GM18517 (cell line): ENCODE results near the gene GPR12.

Experiments
- ATAC-seq: cut with Tn5 transposase; IDR thresholded peaks from one replicate; pipeline ENCODE4 v1.9.1; 2021; ENCODE audit warnings: mild to moderate bottlenecking, moderate library complexity; ENCODE audit not compliant: unreplicated experiment

GPR12 gene

DNA sequence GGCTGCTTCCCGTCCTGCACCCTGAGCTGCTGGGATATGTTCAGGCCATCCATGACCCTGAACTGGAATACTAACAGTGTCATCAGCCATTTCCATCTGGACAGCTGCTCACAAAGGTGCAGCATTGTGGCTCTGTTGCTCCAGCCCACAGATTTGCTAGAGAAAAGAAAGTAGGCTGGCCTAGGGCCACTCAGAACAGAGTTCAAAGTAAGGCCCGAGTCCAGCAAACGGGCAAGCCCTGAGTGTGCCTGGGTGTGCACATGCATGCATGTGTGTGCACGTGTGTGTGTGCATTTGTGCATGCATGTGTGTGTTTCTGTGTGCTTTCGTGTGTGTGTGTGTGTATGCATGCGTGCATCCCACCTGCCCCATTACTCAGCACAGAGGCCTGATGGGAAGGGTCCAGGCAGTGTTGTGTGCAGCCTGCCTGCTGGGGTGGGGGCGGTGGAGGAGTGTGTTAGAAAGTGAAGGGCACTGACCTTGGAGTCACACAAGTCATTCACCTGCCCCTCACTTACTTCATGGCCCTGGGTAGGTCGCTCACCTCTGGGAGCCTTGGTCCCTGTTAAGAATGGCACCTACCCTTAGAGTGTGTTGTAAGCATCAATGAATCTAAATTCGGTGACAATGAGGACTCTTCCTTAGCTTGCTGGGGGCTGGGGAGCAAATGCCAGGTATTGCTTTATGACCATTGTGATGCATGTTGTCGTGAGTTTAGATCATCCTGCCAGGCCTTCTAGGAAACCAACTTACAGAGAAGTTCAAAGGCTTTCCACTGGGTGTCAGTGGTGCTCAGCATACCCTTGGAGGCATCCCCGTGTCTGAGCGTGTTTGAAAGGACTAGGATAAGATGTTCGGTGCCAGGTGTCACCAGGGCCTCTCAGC is 53.2 kb downstream of the GPR12 start:
- no peak for ATAC-seq

DNA sequence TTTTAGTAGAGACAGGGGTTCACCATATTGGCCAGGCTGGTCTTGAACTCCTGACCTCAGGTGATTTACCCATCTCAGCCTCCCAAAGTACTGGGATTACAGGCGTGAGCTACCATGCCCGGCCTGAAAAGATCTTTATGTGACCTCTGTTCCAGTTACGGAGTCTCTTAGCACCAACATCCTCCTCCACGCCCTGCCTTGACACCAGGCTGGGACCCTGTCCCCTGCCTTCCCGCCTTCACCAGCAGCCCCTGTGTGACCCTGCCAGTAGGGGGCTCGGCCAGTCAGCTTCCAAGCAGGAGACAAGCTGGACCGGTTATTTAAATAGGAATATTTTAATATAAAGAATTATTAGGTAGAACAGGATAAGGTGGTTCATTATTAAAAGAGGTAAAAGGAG is 54.2 kb downstream of the GPR12 start:
- no peak for ATAC-seq

DNA sequence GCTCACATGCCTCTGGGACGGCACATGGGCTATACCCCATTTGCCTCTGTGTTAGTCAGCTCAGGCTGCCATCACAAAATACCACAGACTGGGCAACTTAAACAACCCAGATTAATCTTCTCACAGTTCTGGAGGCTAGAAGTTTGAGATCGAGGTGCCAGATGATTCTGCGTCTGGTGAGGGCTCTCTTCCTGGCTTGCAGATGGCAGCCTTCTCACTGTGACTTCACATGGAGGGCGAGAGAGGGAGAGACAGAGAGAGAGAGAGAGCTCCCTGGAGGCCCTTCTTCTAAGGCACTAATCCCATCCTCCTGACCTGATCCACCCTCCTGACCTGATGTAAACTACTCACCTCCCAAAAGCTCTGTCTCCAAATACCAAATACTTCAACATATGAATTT is 55.0 kb downstream of the GPR12 start:
- ATAC-seq = no peak
